AML-193 (cell line): ENCODE results near the gene TSC2.
"Not testable (repeated sequence)": the region's sequence is repeated elsewhere in the genome, so short reads cannot be mapped to it uniquely, and the experiment has no call there.

Experiments
- DNase-seq, 2 experiments: peaks; one replicate each; lab custom pipeline; 2025; lab: John Stamatoyannopoulos, UW

Gene TSC2

DNA sequence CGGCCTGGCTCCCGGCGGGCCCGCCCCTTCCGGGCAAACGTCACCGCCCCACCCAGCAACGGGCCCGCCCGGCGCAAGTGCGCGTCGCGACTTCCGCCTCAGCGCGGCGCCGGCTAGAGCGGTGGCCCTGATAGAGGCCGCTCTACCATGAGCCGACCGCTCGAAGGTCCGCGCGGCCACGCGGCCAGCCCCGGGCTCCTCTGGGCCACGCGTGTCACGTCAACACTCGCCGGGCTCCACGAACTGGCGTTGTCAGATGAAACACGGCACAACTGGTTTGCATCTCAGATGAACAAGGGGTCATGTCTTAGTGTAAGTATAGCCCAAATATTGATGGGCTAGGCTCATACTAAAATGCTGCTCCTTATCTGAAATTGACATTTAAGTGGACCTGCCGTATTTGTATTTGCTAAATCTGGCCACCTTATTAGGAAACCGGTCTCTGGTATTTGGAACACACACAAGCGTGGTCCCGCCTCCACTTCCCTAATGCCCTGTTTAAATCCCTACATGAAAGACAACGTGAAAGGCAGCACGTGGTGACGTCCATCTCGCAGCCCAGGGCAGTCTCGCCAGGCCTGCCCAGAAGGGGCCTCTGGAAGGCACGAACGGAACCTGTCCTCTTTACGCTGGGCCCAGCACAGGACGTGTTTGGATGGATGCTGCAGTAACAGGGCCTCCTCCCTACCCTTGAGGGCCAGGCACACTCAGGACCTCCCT, 37.8 kb upstream of the TSC2 start, which contains the start of gene ZNF598:
TSS of gene ZNF598 (minus strand) at position 31 of the 720 bp plus-strand sequence.
- DNase-seq = peak; percentile 65 to 73

DNA sequence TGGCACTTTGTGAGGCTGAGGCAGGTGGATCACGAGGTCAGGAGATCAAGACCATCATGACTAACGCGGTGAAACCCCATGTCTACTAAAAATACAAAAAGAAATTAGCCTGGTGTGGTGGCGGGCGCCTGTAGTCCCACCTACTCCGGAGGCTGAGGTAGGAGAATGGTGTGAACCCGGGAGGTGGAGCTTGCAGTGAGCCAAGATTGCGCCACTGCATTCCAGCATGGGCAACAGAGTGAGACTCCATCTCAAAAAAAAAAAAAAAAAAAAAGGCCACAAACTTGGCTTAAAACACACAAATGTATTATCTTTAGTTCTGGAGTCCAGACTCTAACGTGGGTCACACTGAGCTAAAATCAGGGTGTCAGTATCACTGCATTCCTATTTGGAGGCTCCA, 36.1 kb upstream of the TSC2 start:
- DNase-seq = not testable (repeated sequence)

DNA sequence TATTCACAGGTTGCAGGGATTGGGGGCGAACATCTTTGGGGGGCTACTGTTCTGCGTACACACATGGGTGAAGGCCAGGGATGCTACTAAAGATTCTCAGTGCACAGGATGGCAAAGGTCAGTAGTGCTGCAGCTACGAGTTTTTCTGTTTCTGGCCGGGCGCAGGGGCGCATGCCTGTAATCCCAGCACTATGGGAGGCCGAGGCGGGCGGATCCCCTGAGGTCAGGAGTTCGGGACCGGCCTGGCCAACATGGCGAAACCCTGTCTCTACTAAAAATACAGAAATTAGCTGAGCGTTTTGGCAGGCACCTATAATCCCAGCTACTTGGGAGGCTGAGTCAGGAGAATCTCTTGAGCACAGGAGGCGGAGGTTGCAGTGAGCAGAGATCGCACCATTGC, 34.3 kb upstream of the TSC2 start:
- no peak for DNase-seq

DNA sequence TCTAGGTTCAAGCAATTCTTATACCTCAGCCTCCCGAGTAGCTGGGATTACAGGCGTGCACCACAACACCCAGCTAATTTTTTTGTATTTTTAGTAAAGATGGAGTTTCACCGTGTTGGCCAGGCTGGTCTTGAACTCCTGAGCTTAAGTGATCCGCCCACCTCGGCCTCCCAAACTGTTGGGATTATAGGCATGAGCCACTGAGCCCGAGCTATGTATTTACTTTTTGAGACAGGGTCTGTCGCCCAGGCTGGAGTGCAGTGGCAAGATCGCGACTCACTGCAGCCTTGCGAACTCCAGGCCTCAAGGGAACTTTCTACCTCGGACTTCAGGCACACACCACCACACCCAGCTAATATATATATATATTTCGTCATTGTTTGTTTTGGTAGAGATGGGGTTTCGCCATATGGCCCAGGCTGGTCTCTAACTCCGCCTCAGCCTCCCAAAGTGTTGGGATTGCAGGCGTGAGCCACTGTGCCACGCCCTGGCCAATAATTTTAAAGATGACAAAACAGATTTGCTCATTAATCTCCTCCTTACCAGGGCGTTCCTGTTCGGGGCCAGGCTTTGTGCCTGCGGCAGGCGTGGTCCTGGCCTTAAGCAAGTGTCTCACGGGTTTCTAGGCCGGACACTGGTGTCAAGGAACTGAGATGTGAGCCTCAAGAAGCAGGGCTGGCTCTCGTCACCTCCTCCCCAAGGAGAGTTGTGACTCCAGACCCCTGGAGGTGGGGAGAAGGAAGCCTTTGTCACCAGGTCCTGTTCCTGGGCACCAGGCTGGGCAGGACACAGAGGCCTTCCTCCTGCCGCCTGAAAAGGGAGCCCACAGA, 32.5 kb upstream of the TSC2 start:
- no peak for DNase-seq

DNA sequence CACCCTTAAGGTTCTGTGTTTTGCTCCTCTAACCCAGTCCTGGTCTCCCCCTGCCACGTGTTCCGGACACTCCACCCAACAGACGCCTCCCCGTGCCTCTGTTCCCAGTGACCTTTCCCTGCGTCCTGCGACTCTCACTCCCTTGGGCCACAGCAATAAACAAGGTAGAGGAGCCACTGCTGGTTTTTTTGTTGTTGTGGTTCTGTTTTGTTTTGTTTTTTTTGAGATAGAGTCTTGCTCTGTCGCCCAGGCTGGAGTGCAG, 31.9 kb upstream of the TSC2 start:
- DNase-seq = no peak

DNA sequence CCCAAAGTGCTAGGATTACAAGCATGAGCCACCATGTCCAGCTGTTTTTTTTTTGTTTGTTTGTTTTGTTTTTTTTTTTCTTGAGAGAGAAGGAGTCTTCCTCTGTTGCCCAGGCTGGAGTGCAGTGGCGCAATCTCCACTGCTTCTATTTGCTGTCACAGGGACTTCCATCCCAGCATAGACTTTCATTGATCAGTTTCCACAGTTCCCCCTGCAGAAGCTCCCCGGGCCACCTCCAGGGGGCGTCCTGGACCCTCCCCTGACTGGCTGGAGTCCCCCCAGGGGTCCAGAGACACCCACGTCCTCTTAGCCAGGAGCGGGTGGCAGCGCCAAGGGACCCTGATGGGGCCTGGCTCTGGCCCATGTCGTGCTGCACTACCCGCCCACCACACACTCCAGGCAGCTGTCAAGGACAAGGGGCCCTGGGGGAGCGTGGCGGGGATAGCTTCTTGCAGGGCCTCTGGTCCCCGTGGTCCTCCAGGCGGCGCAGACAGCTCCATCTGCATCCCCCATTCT, 31.3 kb upstream of the TSC2 start:
- DNase-seq = no peak

DNA sequence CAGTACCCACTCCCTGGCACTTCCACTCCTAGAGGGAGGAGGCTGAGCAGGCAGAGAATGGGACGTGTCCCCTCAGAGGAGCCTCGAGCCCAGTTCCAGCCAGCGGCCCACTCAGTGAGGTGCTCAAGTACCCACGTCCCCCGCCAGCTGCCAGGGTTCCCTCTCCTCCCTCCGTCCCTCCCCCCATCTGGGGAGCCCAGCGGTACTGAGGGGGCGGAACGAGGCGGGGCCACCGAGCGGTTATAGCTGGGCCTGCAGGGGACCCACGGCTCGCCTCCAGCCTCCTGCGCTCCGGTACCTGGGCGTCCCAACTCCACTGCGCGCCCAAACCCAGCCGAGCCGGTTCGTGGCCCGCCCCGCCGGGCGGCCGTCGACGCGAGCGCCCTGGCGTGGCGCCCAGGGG, 28.3 kb upstream of the TSC2 start, which contains the start of gene NPW:
TSS of gene NPW (plus strand) at position 268 of the 403 bp plus-strand sequence.
- no peak for DNase-seq

DNA sequence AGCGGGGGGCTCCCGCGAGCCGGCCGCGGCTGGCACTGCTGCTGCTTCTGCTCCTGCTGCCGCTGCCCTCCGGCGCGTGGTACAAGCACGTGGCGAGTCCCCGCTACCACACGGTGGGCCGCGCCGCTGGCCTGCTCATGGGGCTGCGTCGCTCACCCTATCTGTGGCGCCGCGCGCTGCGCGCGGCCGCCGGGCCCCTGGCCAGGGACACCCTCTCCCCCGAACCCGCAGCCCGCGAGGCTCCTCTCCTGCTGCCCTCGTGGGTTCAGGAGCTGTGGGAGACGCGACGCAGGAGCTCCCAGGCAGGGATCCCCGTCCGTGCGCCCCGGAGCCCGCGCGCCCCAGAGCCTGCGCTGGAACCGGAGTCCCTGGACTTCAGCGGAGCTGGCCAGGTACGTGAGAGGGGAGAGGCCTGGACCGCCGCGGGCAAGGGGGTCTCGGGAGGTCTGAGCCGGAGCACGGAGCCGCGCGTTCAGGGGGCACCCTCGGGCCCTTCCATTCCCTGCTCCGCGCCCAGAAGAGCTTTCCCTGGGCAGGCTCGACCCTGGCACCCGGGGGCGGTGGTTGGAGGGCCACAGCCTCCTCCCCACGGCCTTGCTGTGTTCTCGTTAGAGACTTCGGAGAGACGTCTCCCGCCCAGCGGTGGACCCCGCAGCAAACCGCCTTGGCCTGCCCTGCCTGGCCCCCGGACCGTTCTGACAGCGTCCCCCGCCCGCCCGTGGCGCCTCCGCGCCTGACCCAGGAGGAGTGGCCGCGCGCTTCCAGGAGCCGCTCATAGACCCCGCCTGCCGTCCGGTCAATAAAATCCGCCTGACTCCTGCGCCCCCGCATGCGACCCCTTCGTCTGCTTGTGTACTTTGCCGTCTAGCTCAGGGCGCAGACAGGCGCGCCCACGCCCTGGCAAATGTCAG, 27.6 kb upstream of the TSC2 start:
- no peak for DNase-seq

DNA sequence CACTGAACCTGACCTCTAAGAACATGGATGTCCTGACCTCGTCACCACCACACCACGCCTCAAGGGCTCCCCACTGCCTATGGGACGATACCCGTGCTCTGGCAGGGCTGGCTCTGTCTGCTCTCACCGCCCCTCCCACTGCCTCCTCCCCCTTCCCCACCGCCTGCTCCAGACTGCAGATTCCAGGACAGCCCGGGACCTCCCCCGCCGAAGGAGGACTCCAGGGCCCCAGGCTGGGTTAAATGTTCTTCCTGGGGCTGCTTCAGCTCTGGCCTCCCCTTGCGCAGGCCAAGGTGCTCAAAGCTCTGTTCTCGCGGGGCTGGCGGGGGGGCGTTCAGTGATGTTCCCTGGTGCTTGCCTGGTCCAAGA, 25.1 kb upstream of the TSC2 start:
- peak in 1 of 2 experiments; percentile 26 for DNase-seq

DNA sequence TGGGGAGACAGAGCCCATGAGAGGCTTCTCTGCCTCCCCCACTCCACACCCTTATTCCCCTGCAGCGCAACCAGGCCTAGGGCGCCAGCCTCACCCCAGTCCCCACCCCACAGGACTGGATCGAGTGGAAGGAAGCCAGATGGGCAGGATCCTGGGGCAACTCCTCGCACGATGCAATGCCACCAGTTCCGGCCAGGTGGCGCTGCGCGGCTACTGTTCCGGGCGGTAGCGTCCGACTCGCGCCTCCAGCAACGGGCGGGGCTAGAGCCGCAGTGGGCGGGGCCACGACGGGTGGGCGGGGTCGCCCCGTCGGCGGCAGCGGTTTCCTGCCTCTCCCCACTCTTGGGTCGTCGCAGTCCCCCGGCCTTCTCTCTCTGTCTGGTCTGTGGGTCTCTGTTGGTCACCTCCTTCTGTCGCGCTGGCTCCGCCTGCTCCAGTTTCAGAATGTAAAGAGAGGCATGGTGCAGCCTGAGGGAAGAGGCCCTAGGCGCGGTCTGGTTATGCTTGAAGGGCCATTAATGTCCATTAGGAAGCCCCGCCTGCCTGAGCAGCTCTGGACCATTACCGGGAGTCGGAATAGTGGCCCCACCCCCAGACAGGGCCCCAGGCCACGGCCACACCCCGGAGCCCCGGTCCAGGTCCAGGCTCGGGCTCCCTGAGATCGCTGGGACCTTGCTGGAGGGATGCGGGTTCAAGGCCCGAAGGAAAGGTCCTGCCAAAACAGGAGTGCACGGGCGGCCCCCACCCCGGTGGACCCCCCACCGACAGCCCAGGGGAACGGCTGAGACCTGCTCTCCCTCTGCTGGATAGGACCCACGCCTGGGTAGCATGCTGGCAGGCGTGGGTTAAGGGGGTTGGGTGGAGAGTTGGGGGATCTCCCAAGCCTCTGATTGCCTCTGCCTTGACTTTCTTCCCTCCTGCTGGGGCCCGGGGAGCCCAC, 24.4 kb upstream of the TSC2 start:
- peak; percentile 70 to 71 for DNase-seq

DNA sequence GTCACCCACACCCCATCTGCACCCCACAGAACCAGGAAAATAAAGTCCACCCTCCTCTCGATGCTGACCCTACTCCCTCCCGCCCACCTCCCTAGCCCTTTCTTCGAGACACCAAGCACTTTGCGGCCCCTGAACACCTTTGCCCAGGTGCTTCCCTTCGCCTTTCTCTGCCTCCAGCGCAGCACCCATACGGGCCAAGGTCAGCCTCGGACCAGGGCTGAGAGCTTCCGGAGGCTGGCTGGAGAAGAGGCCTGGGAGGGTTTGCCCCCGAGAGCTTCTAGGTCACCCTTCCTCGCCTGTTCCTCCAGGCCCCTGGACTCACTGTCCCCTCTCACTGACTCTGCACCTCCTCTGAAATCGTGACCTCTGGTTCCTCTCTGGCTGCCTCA, 23.8 kb upstream of the TSC2 start:
- DNase-seq = no peak

DNA sequence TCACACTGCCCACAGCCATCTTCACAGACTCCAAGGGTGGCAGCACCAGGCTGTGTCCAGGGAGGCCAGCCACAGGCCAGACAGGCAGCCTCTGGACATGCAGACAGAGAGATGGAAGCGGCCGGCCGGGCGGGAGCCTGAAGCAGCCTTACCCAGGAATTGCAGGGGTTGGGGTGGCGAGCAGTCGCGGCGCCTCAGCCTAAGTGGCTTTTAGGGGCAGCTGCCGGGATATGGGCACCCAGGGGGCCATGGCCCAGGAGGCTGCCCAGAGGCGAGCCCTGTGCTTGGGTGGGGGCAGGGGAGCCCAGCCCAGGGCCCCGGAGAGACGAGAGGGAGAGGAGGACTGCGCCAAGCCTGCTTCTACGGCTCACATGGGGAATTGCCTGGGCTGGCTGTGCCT, 22.5 kb upstream of the TSC2 start:
- DNase-seq = no peak

DNA sequence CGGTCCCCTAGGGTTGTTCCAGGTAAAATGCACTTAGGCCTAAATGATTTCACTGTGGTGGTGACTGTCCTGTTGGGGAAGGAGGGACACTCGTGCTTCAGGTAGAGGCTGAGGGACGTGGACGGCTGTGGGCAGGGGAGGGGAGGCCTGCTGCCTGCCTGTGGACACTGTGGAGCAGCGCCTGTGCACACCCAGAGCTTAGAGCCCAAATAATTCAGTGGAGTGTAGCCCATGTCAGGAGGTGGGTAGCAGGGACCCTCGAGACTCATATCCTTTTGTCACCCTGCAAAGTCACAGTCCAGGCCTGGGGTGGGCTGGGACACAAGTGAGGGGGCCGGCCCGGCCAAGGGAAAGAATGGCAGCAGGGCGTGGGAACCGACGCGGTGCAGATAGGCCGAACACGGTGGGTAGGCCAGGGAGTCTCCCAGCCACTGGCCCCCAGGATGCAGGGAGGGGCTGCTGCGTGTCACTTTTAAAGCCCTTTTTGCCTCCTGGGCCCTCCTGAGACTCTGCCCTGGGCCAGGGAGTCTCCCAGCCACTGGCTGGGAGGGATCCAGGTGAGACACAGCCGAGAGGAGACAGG, 21.8 kb upstream of the TSC2 start:
- no peak for DNase-seq

DNA sequence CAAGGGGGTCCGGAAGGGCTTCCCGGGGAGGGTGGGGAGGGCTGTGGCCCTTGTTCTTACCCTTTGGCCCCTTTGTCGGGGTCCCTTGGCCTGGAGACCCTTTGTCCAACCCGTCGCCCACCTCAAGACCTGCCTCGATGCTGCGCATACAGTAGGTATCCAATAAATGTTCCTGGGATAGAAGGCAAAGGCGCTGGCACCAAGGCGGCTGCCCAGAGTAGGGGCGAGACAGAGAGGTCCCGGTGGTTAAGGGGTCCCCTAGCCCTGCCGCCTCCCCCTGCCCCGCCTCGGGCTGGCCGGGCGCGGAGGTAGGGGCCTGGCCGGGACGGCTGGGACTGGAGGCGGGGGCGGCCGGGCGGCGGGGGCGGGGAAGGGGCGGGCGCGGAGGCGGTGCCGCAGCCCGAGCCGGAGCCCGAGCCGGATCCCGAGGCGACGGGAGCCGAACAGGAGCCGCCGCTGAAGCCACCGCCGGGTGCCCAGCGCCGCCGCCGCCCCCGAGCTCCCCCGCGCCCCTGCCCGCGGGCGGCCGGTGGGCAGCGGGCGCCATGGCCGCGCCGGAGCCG, 21.2 kb upstream of the TSC2 start, which contains the start of gene NHERF2:
TSS of gene NHERF2 (plus strand) at position 442 of the 563 bp plus-strand sequence. CDS start at position 546, 104 bp downstream.
- no peak for DNase-seq

DNA sequence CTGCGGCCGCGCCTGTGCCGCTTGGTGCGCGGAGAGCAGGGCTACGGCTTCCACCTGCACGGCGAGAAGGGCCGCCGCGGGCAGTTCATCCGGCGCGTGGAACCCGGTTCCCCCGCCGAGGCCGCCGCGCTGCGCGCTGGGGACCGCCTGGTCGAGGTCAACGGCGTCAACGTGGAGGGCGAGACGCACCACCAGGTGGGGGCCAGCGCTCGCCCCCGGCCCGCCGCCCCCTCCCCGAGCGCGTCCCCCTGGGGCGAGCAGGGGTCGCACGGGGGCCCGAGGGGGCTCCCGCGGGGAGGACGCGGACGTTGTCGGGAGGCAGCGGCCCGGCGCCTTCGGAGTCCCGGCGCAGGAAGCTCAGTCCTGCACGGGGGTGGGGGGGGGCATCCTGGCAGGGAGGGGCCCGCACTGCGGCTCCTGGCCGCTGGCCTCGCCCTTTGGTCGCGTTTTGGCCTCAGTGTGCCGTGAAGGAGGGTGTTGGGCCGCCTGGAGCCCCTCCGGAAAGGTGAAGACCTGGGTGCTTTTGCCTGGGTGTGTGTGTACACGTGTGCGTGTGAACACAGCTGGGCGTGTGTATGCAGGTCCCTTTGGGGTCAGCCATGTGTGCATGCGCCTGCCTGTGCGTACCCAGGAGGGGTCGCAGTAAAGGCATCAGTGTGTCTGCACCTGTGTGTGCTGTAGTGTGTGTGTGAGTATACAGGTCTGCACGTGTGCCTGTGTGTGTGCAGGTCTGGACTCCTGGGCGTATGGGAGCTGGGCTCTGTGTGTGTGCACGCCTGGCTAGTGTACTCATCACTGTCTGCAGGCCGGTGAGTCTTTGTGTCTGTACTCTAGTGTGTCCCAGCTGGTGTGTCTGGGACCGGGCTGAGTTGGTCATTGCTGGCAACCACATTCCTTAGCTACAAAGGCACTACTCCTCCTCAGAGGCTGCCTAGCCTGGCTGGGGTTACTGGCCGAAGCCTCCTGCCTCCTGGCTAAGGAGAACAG, 20.5 kb upstream of the TSC2 start:
- DNase-seq = no peak

DNA sequence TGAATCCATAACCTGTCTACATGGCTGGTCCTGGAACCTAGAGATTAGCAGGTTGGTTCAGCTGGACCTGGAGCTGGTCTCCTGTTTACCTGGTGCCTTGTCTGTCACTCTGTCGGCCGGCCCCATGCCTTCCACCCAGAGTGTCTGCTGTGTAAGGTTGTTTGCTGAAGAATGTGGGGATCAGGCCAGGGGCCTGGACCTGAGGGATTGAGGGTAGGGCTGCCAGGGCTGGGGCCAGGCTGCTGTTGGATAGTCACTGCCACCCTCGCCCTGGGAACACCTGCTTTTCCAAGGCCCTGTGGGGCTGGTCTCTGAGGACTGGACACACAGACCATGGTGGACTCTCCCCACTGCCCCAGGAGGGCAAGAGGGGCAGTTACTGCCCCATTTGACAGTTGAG, 19.6 kb upstream of the TSC2 start:
- DNase-seq = no peak

DNA sequence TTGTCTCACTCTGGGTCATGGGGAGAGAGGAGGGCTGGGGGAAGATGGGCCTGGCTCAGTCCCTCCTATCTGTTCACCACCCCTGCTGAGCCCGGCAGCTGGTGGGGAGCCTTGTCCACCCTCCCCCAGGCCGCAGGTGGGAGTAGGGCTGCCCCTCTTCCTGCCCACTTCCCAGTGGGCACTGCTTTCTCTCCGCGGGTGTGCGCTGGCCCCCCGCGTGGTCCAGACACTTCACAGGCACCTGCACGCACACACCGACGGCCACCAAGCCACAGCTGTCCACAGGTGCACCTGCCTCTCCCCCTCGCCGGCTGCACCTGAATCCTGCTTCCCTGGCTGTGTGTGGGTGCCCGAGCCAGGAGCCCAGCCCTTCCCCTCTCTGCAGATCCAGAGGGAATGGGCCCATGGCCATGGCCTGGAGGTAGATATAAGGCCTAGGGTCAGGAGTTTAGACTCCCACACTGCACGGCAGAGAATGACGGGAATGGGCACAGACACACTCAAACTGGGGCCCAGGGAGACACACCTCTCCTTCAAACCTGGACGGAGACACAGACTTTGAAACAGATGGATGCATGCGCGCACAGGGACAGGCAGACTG, 19.1 kb upstream of the TSC2 start:
- no peak for DNase-seq

DNA sequence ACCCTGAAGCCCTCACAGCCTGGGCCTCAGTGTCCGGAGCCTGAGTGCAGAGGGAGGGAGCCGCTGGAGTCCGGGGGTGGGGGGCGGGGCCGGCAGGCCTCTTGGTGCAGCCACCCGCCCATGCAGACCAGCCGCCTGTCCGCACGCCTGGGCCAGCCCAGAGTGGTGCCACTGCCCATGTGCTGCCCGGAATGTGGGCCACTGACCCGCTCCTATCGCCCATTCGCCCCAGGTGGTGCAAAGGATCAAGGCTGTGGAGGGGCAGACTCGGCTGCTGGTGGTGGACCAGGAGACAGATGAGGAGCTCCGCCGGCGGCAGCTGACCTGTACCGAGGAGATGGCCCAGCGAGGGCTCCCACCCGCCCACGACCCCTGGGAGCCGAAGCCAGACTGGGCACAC, 18.4 kb upstream of the TSC2 start:
- no peak for DNase-seq

DNA sequence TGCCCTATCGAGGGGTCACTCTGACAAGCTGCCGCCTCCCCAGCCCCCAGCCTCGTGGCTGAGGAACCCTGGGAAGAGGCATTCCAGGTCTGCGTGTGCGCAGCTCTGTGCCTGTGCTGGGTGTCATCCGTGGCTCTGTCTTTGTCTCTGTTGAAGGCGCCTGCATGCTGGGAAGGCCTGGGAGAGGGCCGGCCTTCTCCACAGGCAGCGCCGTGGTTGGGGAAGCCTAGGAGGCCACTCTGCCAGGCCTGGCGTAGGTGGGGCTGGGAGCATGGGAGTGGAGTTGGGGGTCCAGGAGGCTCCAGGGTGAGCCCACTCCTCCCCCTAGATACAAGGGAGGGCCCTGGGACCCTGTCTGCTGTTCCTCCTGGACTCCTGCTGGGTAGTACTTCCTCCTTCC, 17.7 kb upstream of the TSC2 start:
- DNase-seq = no peak
